Stimulated activated CD8-positive, alpha-beta memory T cell treated with anti-CD3 and anti-CD28 coated beads, Interleukin-15, amount 100 ng/mL, for 4 hours (primary cell): ENCODE data around the gene CHCHD6.

Source experiments
- DNase-seq, 2 donors: peaks; one replicate each; pipeline ENCODE4 v3.0.0-alpha.2; 2020; ENCODE audit warnings: low read depth in 2 of 2

CHCHD6 gene

GRCh38 chr3:126992776-126993175 lies 288.7 kb downstream of the CHCHD6 start:
- no peak for DNase-seq

DNA sequence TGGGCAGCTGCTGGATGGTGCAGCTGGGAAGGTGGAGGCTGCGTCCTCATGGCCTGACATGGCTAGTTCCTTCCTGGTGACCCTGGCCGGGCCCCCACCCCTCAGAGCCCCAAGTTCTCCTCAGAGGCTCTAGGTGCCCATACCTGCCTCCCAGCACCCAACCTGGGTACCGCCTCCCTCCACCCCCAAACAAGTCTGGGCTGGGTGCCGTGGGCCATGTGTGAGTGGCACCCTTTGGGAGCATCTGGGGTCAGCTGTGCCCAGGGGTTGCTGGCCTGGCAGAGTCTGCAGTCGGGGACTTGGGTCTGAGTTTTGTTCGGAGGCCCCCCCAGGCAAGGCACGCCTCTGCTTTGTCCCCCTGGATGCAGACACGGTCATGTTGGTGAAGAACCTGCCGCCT lies 289.4 kb downstream of the CHCHD6 start:
- DNase-seq: no peak

DNA sequence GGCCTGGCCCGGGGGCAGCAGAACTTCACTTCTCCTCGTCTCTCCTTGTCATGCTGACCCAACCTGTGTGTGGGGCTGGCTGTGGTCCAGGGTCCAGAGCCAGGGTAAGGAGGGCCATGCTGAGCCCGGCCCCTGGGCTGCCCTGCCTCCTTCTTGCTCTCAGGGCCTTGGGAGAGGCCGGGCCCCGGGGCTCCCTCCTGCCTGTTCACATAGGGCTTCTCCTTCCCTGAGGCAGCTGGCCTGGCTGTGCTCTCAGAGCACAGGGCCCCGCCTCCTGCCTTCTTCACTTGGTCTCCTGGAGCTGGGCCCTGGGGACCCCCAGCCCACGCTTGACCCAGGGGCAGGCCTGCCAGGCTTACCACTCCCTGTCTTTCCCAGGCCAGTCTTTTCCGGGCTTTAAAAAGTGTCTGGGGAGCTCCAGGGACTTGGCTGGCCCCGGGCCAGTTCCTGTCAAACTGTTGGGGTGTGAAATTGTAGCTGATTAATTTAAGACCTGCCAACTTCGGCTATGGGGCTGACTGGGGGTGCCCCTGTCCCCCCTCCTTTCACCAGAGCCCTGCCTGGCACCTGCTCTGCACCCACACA lies 290.7 kb downstream of the CHCHD6 start:
- DNase-seq: no peak

DNA sequence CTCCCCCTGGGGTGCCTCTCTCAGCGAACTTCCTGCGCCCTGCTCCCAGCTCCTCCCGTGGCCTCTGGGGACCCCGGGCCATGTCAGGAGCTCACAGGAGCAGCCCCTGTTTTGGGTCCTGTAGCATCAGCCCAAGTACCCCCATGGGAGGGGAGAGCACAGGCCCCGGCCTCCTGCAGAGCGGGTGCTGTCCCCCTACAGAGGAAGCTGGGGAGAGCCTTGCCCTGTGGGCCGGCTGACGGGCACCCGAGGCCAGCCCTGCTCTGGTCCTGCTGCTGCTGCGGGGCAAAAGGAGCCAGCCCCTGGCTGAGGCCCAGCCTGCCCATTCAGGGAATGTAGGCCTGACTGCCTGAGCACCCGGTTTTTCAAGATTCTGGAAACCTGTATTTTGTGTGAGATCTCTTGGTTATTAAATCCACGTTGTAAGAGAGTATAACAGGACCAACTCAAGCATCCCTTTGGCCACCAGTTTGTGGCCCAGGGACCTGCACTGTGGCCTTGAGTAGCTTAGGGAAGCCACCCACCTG lies 291.3 kb downstream of the CHCHD6 start:
- no peak for DNase-seq

GRCh38 chr3:126995926-126996512 lies 292.0 kb downstream of the CHCHD6 start:
- DNase-seq: no peak

GRCh38 chr3:126996905-126997304 lies 292.9 kb downstream of the CHCHD6 start:
- no peak for DNase-seq

GRCh38 chr3:126997455-126998038 lies 293.5 kb downstream of the CHCHD6 start:
- DNase-seq: no peak

DNA sequence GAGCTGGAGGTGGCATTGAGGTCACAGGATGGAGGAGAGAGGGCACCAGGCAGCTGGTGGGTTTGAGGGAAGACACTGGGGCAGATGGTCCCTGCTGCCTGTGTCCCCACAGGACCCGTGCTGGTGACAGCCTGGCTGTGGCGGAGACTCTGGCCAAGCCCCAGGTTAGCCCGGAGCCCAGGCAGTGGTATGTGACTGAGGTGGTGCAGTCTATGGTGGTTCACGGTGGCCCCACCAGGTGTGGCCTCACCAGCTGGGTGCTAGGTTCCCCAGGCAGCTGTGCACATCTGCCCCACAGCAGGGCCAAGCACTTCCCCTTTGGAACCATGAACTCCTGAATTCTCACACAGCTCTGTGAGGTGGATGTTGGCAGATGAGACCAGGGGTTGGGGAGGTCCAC lies 294.3 kb downstream of the CHCHD6 start:
- no peak for DNase-seq

DNA sequence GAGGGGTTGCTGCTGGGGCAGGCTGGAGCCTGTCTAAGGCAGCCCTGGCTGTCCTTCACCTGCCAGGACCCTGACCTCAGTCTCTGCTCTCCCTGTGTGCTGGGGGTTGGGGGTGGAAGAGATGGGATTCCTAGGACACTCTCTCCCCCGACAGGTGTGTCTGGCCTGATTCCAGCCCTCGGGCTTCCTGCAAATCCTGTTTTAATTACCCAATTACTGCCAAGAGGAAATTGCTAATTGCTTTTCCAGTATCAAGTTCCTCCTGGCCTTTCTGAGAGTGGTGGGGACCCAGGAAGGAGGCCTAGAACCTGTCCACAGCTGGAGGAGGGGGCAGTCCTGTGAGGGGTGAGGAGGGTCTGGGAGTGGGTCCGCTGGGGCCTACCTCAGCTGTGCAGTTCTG lies 294.7 kb downstream of the CHCHD6 start:
- DNase-seq: no peak

GRCh38 chr3:126999383-126999782 lies 295.3 kb downstream of the CHCHD6 start:
- no peak for DNase-seq

DNA sequence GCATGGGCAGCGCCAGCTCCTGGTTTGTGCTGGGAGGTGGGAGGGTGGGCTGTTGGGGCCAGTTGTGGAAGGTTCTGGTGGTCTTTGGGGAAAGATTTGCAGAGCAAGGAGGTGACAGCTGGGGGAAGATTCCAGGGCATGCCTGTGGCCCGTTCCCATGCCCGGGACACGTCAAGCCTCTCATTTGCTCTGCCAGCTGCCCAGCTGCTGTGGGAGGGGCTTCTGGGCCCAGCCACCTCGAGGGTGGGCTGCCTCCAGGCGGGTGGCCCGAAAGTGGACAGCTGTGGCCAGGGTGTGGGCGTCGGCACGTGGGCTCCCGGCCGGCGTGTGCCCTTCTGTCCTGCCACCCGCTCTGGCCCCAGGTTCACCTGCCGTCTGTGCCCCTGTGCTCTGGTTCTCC lies 296.1 kb downstream of the CHCHD6 start:
- DNase-seq: no peak

DNA sequence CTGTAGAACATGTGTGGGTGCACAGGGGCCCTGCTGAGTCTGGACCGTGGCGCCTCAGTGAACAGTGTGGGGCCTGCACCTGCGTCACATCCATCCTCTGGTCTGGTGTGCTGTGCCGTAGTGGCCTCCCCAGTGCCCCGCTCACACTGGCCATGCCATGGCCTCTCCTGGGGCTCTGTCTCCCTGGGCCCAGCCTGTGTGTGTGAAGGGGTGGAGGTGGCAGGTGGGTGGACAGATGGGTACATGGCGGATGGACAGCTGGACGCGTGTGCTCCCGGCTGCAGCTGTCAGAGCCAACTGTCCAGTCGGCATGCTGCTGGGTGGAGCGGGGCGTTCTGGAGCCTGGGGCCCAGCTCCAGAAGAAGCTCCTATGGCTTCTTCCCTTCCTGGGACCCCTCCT lies 296.7 kb downstream of the CHCHD6 start:
- DNase-seq: no peak

GRCh38 chr3:127001486-127002194 lies 297.6 kb downstream of the CHCHD6 start:
- DNase-seq: no peak

DNA sequence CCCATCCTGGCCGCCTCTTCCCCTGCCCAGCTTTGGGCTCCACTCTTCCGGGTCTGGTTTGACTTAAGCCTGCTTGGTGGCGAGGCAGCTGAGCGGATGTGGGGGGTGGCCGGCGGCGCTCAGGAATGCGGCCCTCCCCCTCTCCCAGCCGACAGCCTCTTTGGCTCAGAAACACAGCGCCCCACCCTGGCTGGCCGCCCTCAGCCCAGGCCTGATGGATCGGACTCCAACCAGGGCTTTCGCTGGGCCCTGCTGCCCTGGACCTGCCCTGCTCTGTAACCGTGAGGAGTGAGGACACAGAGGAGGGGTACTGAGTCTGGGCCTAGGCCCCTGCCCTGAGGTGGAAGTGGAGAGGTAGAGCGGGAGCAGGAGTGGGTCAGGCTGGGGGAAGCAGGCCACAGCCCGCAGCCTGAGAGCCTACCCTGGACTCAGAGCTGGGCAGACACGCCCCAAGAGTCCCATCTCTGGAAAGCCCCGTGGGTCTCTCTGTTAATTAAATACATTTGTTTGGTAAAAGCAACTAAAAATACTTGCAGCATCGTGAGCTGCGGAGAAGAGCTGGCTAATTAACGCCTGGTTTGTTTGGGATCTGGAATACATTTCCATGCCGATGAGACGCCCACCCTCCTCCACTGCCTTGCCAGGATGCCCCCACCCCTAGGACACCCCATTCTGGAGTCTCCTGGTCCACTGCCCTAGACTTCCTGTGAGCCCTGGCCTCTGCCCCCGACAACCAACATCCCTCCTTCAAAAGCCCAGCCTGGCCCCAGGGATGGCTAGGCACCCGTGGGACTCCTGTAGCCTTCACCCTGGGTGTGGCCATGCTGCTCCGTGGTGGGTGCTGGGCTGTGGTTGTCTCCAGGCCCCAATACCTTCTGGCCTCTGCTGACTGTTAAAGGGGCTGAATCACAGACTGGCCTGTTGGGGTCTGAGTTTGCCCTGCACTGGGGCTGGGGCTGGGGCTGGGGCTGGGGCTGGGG lies 298.4 kb downstream of the CHCHD6 start:
- no peak for DNase-seq

- DNase-seq: no peak
These were observed 299.1 kb downstream of the CHCHD6 start for GRCh38 chr3:127003175-127003555.

DNA sequence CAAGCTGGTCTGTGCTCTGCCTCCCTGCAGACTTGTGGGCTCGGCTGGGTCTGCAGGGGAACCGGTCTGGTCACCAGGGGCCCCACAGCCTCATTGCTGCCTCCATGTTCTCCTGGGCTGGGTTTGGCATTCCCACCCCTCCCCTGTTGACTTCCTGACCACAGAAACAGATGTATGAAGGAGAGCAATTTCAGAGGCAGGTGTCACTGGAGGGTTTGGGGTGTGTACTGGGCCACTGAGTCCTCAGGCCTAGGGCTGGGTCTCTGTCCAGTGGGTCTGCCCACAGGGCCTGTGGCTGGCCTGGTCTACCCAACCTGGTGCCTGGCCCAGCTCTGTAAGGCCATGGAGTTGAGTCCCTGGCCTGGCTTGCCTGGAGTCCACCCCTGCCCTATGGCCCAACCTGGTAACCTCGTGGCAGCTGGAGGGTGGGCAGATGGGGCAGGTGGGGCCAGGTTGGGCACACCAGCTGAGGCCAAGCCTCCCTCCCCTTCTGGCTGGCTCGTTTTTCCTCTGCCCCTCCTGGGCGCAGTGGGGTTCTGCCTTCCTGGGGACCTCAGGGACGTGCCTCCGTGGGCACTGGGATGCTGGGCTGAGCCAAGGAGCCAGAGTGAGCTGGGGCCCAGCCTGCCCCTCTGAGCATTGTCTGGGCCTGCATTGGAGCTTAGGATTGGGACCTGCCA lies 299.7 kb downstream of the CHCHD6 start:
- no peak for DNase-seq

GRCh38 chr3:127004641-127005397 lies 300.8 kb downstream of the CHCHD6 start:
- DNase-seq: no peak

DNA sequence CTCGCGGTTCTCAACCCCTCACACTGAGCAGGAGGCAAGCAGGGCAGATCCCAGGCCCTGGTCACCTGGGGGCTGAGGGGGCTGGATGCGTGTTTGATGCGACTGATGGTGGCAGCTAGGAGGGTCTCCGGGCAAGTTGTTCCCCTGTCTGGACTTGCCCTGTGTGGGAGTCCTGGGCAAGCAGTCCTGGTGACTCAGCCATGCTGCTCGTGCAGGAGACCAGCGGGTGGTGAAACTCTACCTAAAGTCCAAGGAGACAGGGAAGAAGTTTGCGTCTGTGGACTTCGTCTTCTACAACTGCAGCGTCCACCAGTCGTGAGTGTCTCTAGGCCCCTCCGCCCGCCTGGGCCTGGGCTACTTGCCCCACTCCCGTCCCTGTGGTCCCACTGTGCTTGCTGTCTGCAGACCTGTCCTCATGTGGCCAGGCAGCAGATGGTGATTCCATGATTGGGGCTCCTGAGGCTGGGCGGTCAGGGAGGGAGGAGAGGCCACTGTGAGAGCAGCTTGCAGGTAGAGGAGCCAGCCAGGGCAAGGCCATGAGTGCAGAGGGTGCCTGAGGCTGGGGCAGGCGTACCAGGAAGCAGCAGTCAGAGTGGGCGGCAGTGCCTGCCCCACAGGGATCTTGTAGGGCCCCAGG lies 301.9 kb downstream of the CHCHD6 start:
- no peak for DNase-seq

- DNase-seq: no peak
These were observed 302.9 kb downstream of the CHCHD6 start for GRCh38 chr3:127006781-127007436.
